H4 (cell line): ENCODE results near the gene IFI16. TPM values are rescaled to one million over a fixed set of nuclear protein-coding genes. Genes with fewer than 3 reads are reported as not detected.
A peak's percentile ranks its signal among the peaks of the same experiment; 100 is the strongest.
"Not testable (repeated sequence)": the region's sequence is repeated elsewhere in the genome, so short reads cannot be mapped to it uniquely, and the experiment has no call there.

Experiments
- DNase-seq: peaks from one replicate; pipeline ENCODE4 v3.0.0-alpha.2; 2015; ENCODE audit warnings: low spot score
- total RNA-seq: library from RNA; depleted of rRNA; stranded (reverse); fragments of >200 nt; shearing (Covaris generic); gene quantifications from 2 replicates; pipeline ENCODE4 v1.2.3, GENCODE V29; 2014

Gene IFI16
- total RNA-seq, 1 experiment from 2014 or later: 54.0 TPM

GRCh38 chr1:159007726-159008125, 2.0 kb upstream of the IFI16 start:
- DNase-seq: no peak

GRCh38 chr1:159008744-159009188, 941 bp upstream of the IFI16 start:
- DNase-seq: peak; percentile 20

- peak; percentile 17 for DNase-seq
Observed at GRCh38 chr1:159009287-159009686, 420 bp upstream of the IFI16 start.

GRCh38 chr1:159010391-159010790, 684 bp downstream of the IFI16 start:
- DNase-seq: no peak

GRCh38 chr1:159011001-159011400, 1.3 kb downstream of the IFI16 start:
- DNase-seq: not testable (repeated sequence)

- no peak for DNase-seq
Observed at GRCh38 chr1:159011751-159012150, 2.0 kb downstream of the IFI16 start.

- DNase-seq: no peak
Observed at GRCh38 chr1:159012495-159012894, 2.8 kb downstream of the IFI16 start.

- DNase-seq: no peak
Observed at GRCh38 chr1:159014003-159014571, 4.4 kb downstream of the IFI16 start.

GRCh38 chr1:159014851-159015250, 5.1 kb downstream of the IFI16 start:
- DNase-seq: no peak

- peak; percentile 84 for DNase-seq
Observed at GRCh38 chr1:159015440-159015909, 5.8 kb downstream of the IFI16 start.

GRCh38 chr1:159023723-159024122, 14.0 kb downstream of the IFI16 start:
- no peak for DNase-seq

GRCh38 chr1:159025043-159025442, 15.3 kb downstream of the IFI16 start:
- DNase-seq: no peak

GRCh38 chr1:159026841-159027240, 17.1 kb downstream of the IFI16 start:
- DNase-seq: not testable (repeated sequence)

- no peak for DNase-seq
Observed at GRCh38 chr1:159030311-159030710, 20.6 kb downstream of the IFI16 start.

- no peak for DNase-seq
Observed at GRCh38 chr1:159030877-159031447, 21.3 kb downstream of the IFI16 start.

GRCh38 chr1:159040206-159040605, 30.5 kb downstream of the IFI16 start:
- no peak for DNase-seq

GRCh38 chr1:159040893-159041724, 31.4 kb downstream of the IFI16 start:
- no peak for DNase-seq

- DNase-seq: not testable (repeated sequence)
Observed at GRCh38 chr1:159046486-159046885, 36.8 kb downstream of the IFI16 start.

- DNase-seq: no peak
Observed at GRCh38 chr1:159051436-159051835, 41.7 kb downstream of the IFI16 start.

GRCh38 chr1:159054427-159054826, 44.7 kb downstream of the IFI16 start:
- no peak for DNase-seq

- no peak for DNase-seq
Observed at GRCh38 chr1:159055181-159055641, 45.5 kb downstream of the IFI16 start.

GRCh38 chr1:159056069-159056698, 46.5 kb downstream of the IFI16 start:
- DNase-seq: peak; percentile 30
